T-helper 2 cell treated with Interferon-gamma antibody and Interleukin-4, amounts not matched to agents 100 ng/mL and 5 ng/mL, for 36 hours (primary cell): Measurements from ENCODE around the gene ANKRD20A1. TPM values are rescaled to one million over a fixed set of nuclear protein-coding genes. Genes with fewer than 3 reads are reported as not detected.
"Not testable (repeated sequence)": the region's sequence is repeated elsewhere in the genome, so short reads cannot be mapped to it uniquely, and the experiment has no call there.

Experiments used
- intact Hi-C: fragments of 100-400 bp; cut with micrococcal nuclease; formaldehyde crosslinking; loops from one replicate; pipeline ENCODE4 v1.15.1; 2023
- total RNA-seq: library from RNA; stranded (reverse); gene quantifications from 2 replicates; pipeline ENCODE4 v1.2.3, GENCODE V29; 2022

Gene ANKRD20A1
- 2.3 and 2.4 TPM in 2 replicates for total RNA-seq

GRCh38 chr9:67858871-67859270 is at the start of gene ANKRD20A1:
Gene ANKRD20A1 (plus strand): TSS chr9:67858931. CDS start chr9:67859427, 496 bp downstream.
- intact Hi-C loops, result not testable (repeated sequence)

- intact Hi-C loops, result not testable (repeated sequence)
Measured at GRCh38 chr9:67832088-67832487, 26.6 kb upstream of the ANKRD20A1 start.
